ENCODE results near the gene ITGAL. TPM values are rescaled to one million over a fixed set of nuclear protein-coding genes. Genes with fewer than 3 reads are reported as not detected.

The ITGAL gene
- total RNA-seq, 4 donors from 2014 or later: 1.8 to 33.7 (median 6.7) TPM

- H3K4me1 ChIP-seq: peaks cover 0 to 8% (median 0%) of the 10 kb centered on the region in 4 donors
- intact Hi-C loops (cut with DNase I; ENCODE audit: low total_unique reads) (no loop called here), in situ Hi-C loops (cut with MboI; ENCODE audit: low pct_ligation_motif_present in 1 of 4, low pct_unique_long_range_greater_than_20kb in 1 of 4, low sequenced_read_pairs in 3 of 4) (no loop called here)
- WGBS, 2 donors (ENCODE audit: low coverage in 1 of 2): 33 to 90% methylated on average over 1 to 6 of the region's 6 CpGs
- no peak overlapping the region for H3K4me3 ChIP-seq
- no peaks in the 10 kb centered on the region for H3K36me3 ChIP-seq
- DNase-seq: no peak
- no peaks in the 10 kb centered on the region for H3K9me3 ChIP-seq
- H3K27me3 ChIP-seq: no peaks in the 10 kb centered on the region
- TF ChIP-seq POLR2A (IDR thresholded peaks at IDR 0.05): no peak
- no peak for TF ChIP-seq CTCF (IDR thresholded peaks at IDR 0.05)
- no peak for TF ChIP-seq EP300 (IDR thresholded peaks at IDR 0.05; ENCODE audit: low read depth)
- TF ChIP-seq POLR2AphosphoS5 (IDR thresholded peaks at IDR 0.05): no peak
- H3K27ac ChIP-seq: no peak overlapping the region
Observed at GRCh38 chr16:30490210-30490609, 17.7 kb downstream of the ITGAL start.

GRCh38 chr16:30491229-30491628, 18.7 kb downstream of the ITGAL start:
- TF ChIP-seq POLR2A (IDR thresholded peaks at IDR 0.05) (no peak), EP300 (IDR thresholded peaks at IDR 0.05; ENCODE audit: low read depth) (no peak), CTCF (IDR thresholded peaks at IDR 0.05) (no peak), POLR2AphosphoS5 (IDR thresholded peaks at IDR 0.05) (no peak)
- DNase-seq: no peak
- Histone ChIP-seq H3K36me3 (no peaks in the 10 kb centered on the region), H3K27me3 (no peaks in the 10 kb centered on the region), H3K4me1 (peaks cover 0 to 8% (median 0%) of the 10 kb centered on the region in 4 donors), H3K9me3 (no peaks in the 10 kb centered on the region), H3K27ac (no peak overlapping the region), H3K4me3 (no peak overlapping the region)
- 87 to 100% methylated on average over 2 to 4 of the region's 4 CpGs for WGBS, 2 donors (ENCODE audit: low coverage in 1 of 2)
- intact Hi-C loops (cut with DNase I; ENCODE audit: low total_unique reads) (no loop called here), in situ Hi-C loops (cut with MboI; ENCODE audit: low pct_ligation_motif_present in 1 of 4, low pct_unique_long_range_greater_than_20kb in 1 of 4, low sequenced_read_pairs in 3 of 4) (no loop called here)

GRCh38 chr16:30491744-30492308, 19.3 kb downstream of the ITGAL start:
- DNase-seq: peak; percentile 24
- in situ Hi-C loops (cut with MboI; ENCODE audit: low pct_ligation_motif_present in 1 of 4, low pct_unique_long_range_greater_than_20kb in 1 of 4, low sequenced_read_pairs in 3 of 4) (no loop called here), intact Hi-C loops (cut with DNase I; ENCODE audit: low total_unique reads) (no loop called here)
- H3K27me3 ChIP-seq: no peaks in the 10 kb centered on the region
- H3K4me1 ChIP-seq: peaks cover 0 to 8% (median 0%) of the 10 kb centered on the region in 4 donors
- H3K36me3 ChIP-seq: no peaks in the 10 kb centered on the region
- no peaks in the 10 kb centered on the region for H3K9me3 ChIP-seq
- no peak overlapping the region for H3K4me3 ChIP-seq
- no peak overlapping the region for H3K27ac ChIP-seq
- TF ChIP-seq POLR2AphosphoS5 (IDR thresholded peaks at IDR 0.05) (no peak), EP300 (IDR thresholded peaks at IDR 0.05; ENCODE audit: low read depth) (no peak), CTCF (IDR thresholded peaks at IDR 0.05) (no peak), POLR2A (IDR thresholded peaks at IDR 0.05) (no peak)
- 58 to 73% methylated on average over 2 to 6 of the region's 6 CpGs for WGBS, 2 donors (ENCODE audit: low coverage in 1 of 2)

- Histone ChIP-seq H3K4me3 (no peak overlapping the region), H3K36me3 (no peaks in the 10 kb centered on the region), H3K9me3 (no peaks in the 10 kb centered on the region), H3K27ac (no peak overlapping the region), H3K27me3 (no peaks in the 10 kb centered on the region), H3K4me1 (peaks cover 0 to 8% (median 0%) of the 10 kb centered on the region in 4 donors)
- no peak for DNase-seq
- in situ Hi-C loops (cut with MboI; ENCODE audit: low pct_ligation_motif_present in 1 of 4, low pct_unique_long_range_greater_than_20kb in 1 of 4, low sequenced_read_pairs in 3 of 4): no loop called here
- 90 to 100% methylated on average over 1 to 11 of the region's 11 CpGs for WGBS, 2 donors (ENCODE audit: low coverage in 1 of 2)
- intact Hi-C loops (cut with DNase I; ENCODE audit: low total_unique reads): no loop called here
- no peak for TF ChIP-seq EP300 (IDR thresholded peaks at IDR 0.05; ENCODE audit: low read depth)
- TF ChIP-seq CTCF (IDR thresholded peaks at IDR 0.05): no peak
- TF ChIP-seq POLR2A (IDR thresholded peaks at IDR 0.05): no peak
- no peak for TF ChIP-seq POLR2AphosphoS5 (IDR thresholded peaks at IDR 0.05)
Observed at GRCh38 chr16:30493941-30494488, 21.5 kb downstream of the ITGAL start.

Data from transverse colon (tissue), 4 donors.